Measurements from ENCODE around the gene IRAK3. TPM values are rescaled to one million over a fixed set of nuclear protein-coding genes. Genes with fewer than 3 reads are reported as not detected.
"Not testable (repeated sequence)": the region's sequence is repeated elsewhere in the genome, so short reads cannot be mapped to it uniquely, and the experiment has no call there.

The IRAK3 gene
- total RNA-seq, 1 donor: 57.5 TPM

DNA sequence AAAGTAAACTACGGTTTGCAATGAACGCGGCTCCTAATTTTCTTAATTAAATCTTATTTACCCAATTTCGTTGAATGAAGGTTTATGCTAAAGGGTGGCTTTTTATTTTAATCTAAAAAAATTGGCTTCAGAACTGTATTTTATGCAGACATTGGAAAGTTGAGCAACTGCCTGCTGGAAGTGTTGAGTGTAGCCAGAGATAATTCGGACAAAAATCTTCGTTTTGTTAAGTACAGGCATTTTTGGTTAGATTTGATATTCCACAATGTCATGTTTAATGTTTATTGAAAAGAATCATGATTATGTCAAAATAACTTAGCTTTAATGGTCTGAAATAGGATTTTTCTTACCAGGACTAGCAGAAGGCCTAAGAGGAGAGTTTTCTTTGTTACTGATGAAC, 875 bp downstream of the IRAK3 start:
- no peaks in the 10 kb centered on the region for H3K9me3 ChIP-seq (ENCODE audit: low read depth, low read length)
- peaks cover 12% of the 10 kb centered on the region for H3K27me3 ChIP-seq (ENCODE audit: insufficient read depth, low read length)
- H3K4me3 ChIP-seq (ENCODE audit: low read length): peak overlapping the region; percentile 70
- peaks cover 63% of the 10 kb centered on the region for H3K4me1 ChIP-seq (ENCODE audit: insufficient read depth, low read length)

DNA sequence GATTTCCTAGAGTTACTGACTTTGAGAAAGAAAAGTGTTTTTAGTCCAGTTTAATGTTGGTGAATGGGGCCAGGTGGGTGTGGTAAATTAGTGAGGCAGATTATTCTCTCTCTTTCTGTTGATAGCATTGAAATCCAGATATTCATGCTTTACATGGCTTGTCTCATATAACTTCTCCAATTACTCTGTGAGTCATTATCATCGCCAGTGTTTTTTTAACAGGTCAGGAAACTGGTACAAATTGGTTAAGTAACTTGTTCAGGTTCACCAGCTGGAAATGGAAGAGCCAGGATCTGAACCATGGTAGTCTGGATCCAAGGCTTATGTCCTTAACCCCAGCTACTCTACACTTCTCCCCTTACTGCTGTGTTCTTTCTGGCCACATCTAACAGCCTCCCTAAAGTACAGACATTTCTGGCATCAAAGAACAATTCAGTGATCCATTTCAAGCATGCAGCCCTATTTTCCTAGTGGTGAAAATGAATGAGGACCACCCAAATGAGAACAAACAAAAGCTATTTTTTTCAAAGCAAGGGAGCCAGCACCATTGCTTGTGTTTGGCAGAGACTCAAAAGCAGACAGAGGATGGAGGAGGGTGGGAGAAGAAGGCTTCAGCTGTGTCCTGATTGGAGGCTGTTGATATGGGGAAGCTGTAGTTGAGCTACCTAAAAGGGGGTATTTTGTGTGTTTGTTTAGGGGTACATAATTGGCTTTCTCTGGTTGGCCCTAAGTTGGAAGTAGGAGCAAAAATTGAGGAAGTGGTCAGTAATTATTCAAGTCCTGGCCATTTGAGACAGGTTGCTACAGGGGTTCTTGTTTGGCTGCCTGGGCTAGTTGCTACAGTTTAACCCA, 1.7 kb downstream of the IRAK3 start:
- Histone ChIP-seq H3K4me1 (ENCODE audit: insufficient read depth, low read length) (peaks cover 71% of the 10 kb centered on the region), H3K27me3 (ENCODE audit: insufficient read depth, low read length) (peaks cover 12% of the 10 kb centered on the region), H3K9me3 (ENCODE audit: low read depth, low read length) (no peaks in the 10 kb centered on the region), H3K4me3 (ENCODE audit: low read length) (peak overlapping the region; percentile 70)

DNA sequence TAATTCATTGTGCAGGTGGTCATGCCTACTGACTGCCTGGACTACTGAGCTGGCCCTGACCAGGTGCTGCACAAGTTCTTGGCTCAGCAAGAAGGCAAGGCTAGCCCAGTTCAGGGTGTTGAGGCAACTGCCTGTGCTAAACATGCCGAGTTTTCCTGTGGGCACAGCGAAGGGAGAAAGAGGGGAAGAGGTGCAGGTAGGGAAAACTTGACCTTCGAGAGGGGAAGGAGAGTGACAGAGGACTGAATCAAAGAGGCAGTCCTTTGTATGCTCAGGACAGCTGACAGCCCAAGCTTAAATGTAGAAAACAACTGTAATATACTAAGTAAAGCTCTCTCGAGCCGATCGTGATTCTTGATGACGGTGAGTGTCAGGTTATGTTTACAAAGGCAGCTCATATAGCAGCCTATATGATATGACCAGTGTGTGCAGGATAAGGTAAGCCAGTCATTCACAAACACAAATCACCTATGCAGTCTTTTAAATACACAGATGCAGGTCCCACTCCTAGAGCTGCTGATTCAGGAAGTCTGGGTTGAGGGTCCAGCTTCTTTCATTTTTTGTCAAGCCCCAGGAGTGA, 2.6 kb downstream of the IRAK3 start:
- Histone ChIP-seq H3K4me1 (ENCODE audit: insufficient read depth, low read length) (peaks cover 76% of the 10 kb centered on the region), H3K27me3 (ENCODE audit: insufficient read depth, low read length) (peaks cover 12% of the 10 kb centered on the region), H3K9me3 (ENCODE audit: low read depth, low read length) (no peaks in the 10 kb centered on the region), H3K4me3 (ENCODE audit: low read length) (peak overlapping the region; percentile 70)

DNA sequence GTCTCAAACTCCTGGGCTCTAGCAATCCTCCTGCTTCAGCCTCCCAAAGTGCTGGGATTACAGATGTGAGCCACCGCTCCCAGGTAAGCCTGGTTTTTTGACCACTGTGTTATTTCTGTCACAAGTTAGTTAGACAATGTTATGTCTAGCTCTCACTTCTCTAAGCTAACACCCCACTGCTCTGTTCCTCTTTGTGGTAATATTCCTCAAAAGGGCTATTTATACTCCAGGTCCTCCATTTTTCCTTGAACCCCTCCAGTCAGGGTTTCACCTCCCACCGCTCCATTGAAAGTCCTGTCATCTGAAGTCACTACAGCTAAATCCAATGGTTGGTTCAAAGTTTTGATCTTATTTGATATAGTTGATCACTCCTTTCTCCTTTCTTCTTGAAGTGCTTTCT, 5.1 kb downstream of the IRAK3 start:
- Histone ChIP-seq H3K4me3 (ENCODE audit: low read length) (no peak overlapping the region), H3K4me1 (ENCODE audit: insufficient read depth, low read length) (peaks cover 72% of the 10 kb centered on the region), H3K27me3 (ENCODE audit: insufficient read depth, low read length) (peaks cover 6% of the 10 kb centered on the region), H3K9me3 (ENCODE audit: low read depth, low read length) (no peaks in the 10 kb centered on the region)

DNA sequence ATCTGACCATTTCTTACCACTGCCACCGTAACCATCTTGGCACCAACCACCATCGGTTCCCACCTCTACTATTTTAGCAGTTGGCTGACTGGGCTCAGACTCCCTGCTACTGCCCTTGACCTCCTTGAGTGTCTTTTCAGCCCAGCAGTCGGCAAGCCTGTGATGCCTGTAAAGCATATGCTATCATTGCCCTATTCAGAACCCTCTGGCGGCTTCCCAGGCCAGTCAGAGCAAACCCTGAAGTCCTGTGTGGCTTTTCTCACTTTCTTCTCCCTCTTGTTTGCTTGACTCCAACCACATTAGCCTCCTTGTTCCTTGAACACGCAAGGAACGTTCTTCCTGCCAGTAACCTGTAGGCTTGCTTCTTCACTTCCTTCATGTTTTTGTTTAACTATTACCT, 6.2 kb downstream of the IRAK3 start:
- H3K4me1 ChIP-seq (ENCODE audit: insufficient read depth, low read length): peaks cover 76% of the 10 kb centered on the region
- no peak overlapping the region for H3K4me3 ChIP-seq (ENCODE audit: low read length)
- H3K9me3 ChIP-seq (ENCODE audit: low read depth, low read length): no peaks in the 10 kb centered on the region
- H3K27me3 ChIP-seq (ENCODE audit: insufficient read depth, low read length): no peaks in the 10 kb centered on the region

DNA sequence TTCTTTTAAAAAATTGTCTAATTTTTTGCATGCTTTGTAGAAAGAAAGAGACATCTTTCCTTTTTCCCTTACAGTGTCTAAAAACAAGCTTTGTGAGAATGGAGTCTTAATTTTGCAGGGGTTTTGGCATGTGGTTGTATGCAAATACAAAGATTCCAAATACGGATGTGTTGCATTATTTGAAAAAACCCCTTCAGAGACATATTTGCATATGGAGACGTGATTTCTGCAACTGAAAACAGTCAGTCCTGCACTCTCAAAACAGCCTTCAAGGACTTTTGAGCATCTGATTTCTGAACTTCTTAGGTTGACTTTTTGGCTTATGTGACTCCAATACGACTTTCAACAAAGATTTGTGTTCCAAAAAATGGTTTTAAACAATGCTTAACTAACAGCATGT, 7.8 kb downstream of the IRAK3 start:
- Histone ChIP-seq H3K4me3 (ENCODE audit: low read length) (no peak overlapping the region), H3K27me3 (ENCODE audit: insufficient read depth, low read length) (no peaks in the 10 kb centered on the region), H3K9me3 (ENCODE audit: low read depth, low read length) (no peaks in the 10 kb centered on the region), H3K4me1 (ENCODE audit: insufficient read depth, low read length) (peaks cover 63% of the 10 kb centered on the region)

DNA sequence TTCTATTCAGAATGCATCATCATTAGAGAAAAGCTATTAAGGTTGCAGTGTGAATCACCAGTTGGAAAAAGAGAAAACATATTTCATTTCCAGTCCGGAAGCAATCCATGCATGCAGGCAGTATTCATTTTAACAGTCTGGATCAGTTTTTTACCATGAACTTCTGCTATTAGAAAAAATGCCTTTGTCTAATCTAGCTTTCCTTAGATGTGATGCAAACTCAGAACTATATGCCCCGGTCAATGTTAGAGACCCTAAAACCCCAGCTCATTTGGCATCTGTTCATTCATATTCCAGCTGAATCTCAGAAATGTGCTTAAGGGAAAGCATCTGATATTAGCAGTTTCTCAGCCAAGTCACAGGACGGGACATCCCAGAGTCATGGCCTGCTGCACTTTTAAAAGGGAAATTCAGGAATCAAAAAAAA, 8.5 kb downstream of the IRAK3 start:
- Histone ChIP-seq H3K4me3 (ENCODE audit: low read length) (no peak overlapping the region), H3K27me3 (ENCODE audit: insufficient read depth, low read length) (no peaks in the 10 kb centered on the region), H3K4me1 (ENCODE audit: insufficient read depth, low read length) (peaks cover 61% of the 10 kb centered on the region), H3K9me3 (ENCODE audit: low read depth, low read length) (no peaks in the 10 kb centered on the region)

DNA sequence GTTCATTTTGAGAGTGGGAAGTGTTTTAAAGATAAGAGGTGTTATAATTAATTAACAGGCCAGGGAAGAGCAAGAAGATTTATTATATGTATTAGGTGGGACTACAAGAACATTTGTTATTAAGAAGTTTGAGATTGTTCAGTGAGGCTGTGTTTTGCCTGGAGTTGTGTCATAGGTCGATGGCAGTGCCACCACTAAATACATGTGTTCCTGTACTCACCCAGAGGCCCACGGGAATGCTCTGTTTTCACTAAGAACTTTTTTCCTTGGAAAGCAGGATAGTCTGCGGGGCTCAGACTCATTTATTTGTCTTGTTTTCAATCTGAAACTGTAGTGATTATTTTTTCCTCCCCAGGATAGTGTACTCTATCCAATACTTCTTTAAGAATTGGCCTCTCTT, 10.1 kb downstream of the IRAK3 start:
- no peaks in the 10 kb centered on the region for H3K27me3 ChIP-seq (ENCODE audit: insufficient read depth, low read length)
- H3K4me1 ChIP-seq (ENCODE audit: insufficient read depth, low read length): peaks cover 46% of the 10 kb centered on the region
- H3K9me3 ChIP-seq (ENCODE audit: low read depth, low read length): no peaks in the 10 kb centered on the region
- H3K4me3 ChIP-seq (ENCODE audit: low read length): no peak overlapping the region

DNA sequence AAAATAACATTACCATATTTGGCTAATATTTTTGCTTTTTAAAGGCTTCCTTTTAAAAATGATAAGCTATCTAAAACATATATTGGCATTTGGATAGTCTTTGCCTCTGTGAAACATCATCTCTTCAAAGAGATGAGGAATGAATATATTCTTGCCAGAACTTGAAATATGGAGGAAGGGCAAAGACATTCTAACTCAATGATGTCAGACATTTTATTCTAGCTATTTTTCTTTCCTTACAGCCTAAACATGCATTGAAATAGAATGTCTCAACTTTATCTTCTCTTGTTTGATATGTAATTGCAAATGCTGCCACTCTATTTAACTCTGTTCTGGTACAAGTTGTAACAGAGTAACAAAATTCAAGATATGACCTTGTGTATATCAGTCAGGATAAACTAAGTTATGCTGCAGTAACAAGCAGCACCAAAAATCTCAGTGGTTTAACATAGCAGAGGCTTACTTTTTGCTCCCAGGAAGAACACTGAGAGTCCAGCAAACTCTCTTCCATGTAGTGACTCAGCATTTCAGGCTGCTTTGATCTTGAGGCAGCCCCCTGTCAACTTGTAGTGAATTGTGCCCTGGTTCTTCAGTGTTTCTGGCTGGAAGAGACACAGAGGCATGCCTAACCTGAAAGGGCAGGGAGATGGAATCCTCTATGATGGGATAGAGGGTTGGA, 11.0 kb downstream of the IRAK3 start:
- Histone ChIP-seq H3K4me1 (ENCODE audit: insufficient read depth, low read length) (peaks cover 38% of the 10 kb centered on the region), H3K27me3 (ENCODE audit: insufficient read depth, low read length) (no peaks in the 10 kb centered on the region), H3K9me3 (ENCODE audit: low read depth, low read length) (no peaks in the 10 kb centered on the region), H3K4me3 (ENCODE audit: low read length) (no peak overlapping the region)

DNA sequence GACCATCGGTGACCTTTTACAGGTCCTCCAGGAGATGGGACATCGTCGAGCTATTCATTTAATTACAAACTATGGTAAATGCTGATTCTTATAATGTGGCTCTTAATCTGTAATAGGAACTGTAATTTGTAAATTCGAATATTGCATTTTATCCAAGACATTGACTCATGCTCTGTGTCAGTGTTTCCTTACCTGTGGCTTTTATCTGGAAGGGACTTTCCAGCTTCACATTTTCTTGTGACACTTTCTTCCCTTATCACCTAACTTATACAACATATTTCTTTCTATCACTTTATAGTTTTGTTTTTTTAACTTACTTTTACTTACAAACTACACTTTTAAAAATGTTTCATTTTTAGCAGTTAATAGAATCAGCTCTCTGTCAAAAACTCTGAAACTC, 14.8 kb downstream of the IRAK3 start:
- no peaks in the 10 kb centered on the region for H3K27me3 ChIP-seq (ENCODE audit: insufficient read depth, low read length)
- no peaks in the 10 kb centered on the region for H3K9me3 ChIP-seq (ENCODE audit: low read depth, low read length)
- H3K4me3 ChIP-seq (ENCODE audit: low read length): no peak overlapping the region
- peaks cover 7% of the 10 kb centered on the region for H3K4me1 ChIP-seq (ENCODE audit: insufficient read depth, low read length)

DNA sequence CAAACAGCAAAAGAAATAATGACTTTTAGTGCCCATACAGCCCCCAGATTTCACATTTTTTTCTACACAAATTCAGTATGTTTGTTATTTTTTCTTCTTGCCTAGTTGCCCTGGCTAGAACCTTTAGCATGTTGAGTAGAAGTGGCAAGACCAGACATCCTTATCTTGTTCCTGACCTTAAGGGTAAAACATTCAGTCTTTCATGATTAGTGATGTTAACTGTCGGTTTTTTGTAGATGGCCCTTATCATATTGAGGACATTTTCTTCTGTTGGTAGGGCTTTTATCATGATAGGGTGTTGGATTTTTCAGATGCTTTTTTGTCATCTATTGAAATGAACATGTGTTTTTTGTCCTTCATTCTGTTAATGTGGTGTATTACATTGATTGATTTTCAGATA, 17.1 kb downstream of the IRAK3 start:
- Histone ChIP-seq H3K9me3 (ENCODE audit: low read depth, low read length) (no peaks in the 10 kb centered on the region), H3K4me1 (ENCODE audit: insufficient read depth, low read length) (peaks cover 8% of the 10 kb centered on the region), H3K4me3 (ENCODE audit: low read length) (no peak overlapping the region), H3K27me3 (ENCODE audit: insufficient read depth, low read length) (no peaks in the 10 kb centered on the region)

DNA sequence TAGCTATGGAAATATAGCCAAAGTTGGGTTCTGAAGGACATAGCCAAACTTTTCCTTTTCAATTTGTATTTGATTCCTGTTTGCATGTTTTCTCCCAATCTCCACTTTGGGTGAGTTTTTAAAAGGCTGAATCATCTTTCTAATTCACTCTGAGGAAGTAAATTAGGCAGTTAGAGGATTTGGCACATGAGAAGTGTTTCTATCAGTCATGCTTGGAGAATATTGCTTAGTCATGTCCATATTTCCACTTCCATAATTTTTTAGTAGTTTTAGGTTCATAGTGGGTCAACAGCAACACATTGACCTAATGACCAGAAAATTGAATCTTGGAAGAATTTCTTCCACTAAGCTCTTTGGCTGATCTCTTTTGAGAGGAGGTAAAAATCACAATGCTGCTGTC, 21.8 kb downstream of the IRAK3 start:
- no peak overlapping the region for H3K4me3 ChIP-seq (ENCODE audit: low read length)

DNA sequence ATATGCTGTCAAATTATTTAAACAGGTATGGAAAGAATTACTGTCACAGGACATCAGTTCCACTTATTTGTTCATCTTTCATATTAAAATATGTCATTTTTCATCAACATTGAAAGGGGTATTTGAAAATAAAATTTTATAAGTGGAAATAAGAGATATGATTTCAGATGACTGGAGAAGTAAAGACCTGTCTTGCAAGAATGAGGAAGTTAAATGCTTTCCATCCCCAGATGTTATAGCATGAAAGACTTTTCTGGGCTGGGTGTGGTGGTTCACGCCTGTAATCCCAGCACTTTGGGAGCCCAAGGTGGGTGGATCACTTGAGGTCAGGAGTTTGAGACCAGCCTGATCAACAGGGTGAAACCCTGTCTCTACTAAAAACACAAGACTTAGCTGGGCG, 22.6 kb downstream of the IRAK3 start:
- H3K4me3 ChIP-seq (ENCODE audit: low read length); H3K9me3 ChIP-seq (ENCODE audit: low read depth, low read length); H3K27me3 ChIP-seq (ENCODE audit: insufficient read depth, low read length): not testable (repeated sequence)
- H3K4me1 ChIP-seq (ENCODE audit: insufficient read depth, low read length): peaks cover 19% of the 10 kb centered on the region

More for the DNA sequence above, 21.8 kb downstream of the IRAK3 start:
- no peaks in the 10 kb centered on the region for H3K9me3 ChIP-seq (ENCODE audit: low read depth, low read length)
- peaks cover 19% of the 10 kb centered on the region for H3K4me1 ChIP-seq (ENCODE audit: insufficient read depth, low read length)
- no peaks in the 10 kb centered on the region for H3K27me3 ChIP-seq (ENCODE audit: insufficient read depth, low read length)

DNA sequence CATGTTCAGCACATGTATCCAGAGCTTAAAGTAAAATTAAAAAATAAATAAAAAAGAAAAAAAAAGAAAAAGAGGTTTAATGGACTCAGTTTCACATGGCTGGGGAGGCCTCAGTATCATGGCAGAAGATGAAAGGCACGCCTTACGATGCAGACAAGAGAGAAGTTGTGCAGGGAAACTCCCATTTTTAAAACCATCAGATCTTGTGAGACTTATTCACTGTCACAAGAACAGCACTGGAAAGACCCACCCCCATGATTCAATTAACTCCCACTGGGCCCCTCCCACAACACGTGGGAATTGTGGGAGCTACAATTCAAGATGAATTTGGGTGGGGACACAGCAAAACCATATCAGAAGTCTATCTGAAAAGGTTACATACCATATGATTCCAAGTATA, 24.0 kb downstream of the IRAK3 start:
- peaks cover 28% of the 10 kb centered on the region for H3K4me1 ChIP-seq (ENCODE audit: insufficient read depth, low read length)

DNA sequence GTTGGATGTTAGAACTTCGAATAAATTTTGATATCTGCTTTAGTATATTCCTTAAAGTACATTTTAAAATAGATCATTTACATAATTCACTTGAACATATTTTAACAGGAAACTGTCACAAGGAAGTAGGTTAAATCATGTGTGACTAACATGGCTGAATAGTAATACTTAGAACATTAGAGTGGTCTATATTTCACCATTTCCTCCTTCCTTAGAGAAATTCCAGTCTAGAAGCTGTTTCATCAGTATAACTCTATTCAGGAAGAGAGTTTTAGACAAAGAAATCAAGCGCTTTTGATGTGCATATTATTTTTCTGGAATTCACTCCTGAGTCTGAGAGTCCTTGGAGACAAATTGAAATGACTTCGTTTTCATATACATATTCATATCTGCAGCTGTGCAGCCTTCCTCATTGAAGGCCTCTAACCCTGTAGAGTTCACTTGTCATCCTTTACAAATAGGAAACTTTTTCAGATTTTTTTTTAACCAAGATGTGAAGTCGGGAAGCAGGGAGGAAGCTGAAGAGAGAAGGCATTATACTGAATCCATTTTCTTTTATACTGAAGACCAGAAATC, 28.4 kb downstream of the IRAK3 start:
- Histone ChIP-seq H3K9me3 (ENCODE audit: low read depth, low read length) (no peaks in the 10 kb centered on the region), H3K27me3 (ENCODE audit: insufficient read depth, low read length) (no peaks in the 10 kb centered on the region), H3K4me3 (ENCODE audit: low read length) (no peak overlapping the region), H3K4me1 (ENCODE audit: insufficient read depth, low read length) (peaks cover 9% of the 10 kb centered on the region)

More for the DNA sequence above, 24.0 kb downstream of the IRAK3 start:
- H3K4me3 ChIP-seq (ENCODE audit: low read length); H3K27me3 ChIP-seq (ENCODE audit: insufficient read depth, low read length); H3K9me3 ChIP-seq (ENCODE audit: low read depth, low read length): not testable (repeated sequence)

Measured in mononuclear cell (primary cell).